K562 (cell line): ENCODE data around the gene CNR2. TPM values are rescaled to one million over a fixed set of nuclear protein-coding genes. Genes with fewer than 3 reads are reported as not detected.

Experiments used
- CHD7 ChIP-seq: fragments of 200-600 bp; sonication (generic); IDR thresholded peaks from one replicate; pipeline ENCODE4 v1.6.1; 2012; ENCODE audit warnings: mild to moderate bottlenecking, low read depth, low read length, inconsistent platforms
- E2F5 ChIP-seq: sonication (generic); formaldehyde crosslinking; IDR thresholded peaks from 2 replicates; pipeline ENCODE4 v1.8.0; 2022; ENCODE audit warnings: mild to moderate bottlenecking, missing genetic modification reagents
- HNRNPL ChIP-seq: fragments of 200-400 bp; formaldehyde crosslinking; IDR thresholded peaks from 2 replicates; pipeline ENCODE4 v1.6.1; 2017; ENCODE audit warnings: low read depth, mild to moderate bottlenecking, low read length
- POLR2B ChIP-seq: fragments of 450-650 bp; IDR thresholded peaks from 2 replicates; pipeline ENCODE4 v1.6.1; 2018; ENCODE audit warnings: low read depth; ENCODE audit not compliant: partially characterized antibody
- RHOXF2B ChIP-seq: fragments of 250-450 bp; sonication (Bioruptor Pico); conservative IDR thresholded peaks from 2 replicates; pipeline ENCODE4 v1.5.1; 2021
- polyA plus RNA-seq, 8 experiments: library from polyadenylated mRNA; depleted of rRNA in 4 of 8; stranded (reverse) in 5 of 8; unstranded in 3 of 8; fragments of >200 nt; fragmentation: Nextera tagmentation in 2 of 8; fragmentation: Illumina TruSeq in 1 of 8; extraction: Ambion mirVana in 2 of 8; extraction: Trizol in 1 of 8; gene quantifications; 2 replicates each; pipeline versions ENCODE4 v1.2.1 to v1.2.3, GENCODE V29; 2011 to 2014; ENCODE audit warnings: inconsistent platforms in 1 of 8, missing spikeins in 1 of 8
- total RNA-seq, 7 experiments: library from RNA; depleted of rRNA in 6 of 7; stranded (reverse); fragments of >200 nt in 6 of 7; fragmentation: Illumina TruSeq in 2 of 7; extraction: Trizol in 2 of 7; gene quantifications; 2 replicates each; pipeline versions ENCODE4 v1.2.1 to v1.2.3, GENCODE V29; 2011 to 2021; ENCODE audit warnings: low replicate concordance in 1 of 7

CNR2 gene
- total and polyA plus RNA-seq, 9 of the 15 experiments (the other 6 are each of a cell fraction or from before 2014, with no cell fraction given) = not detected

- TF ChIP-seq CHD7 (no peak), E2F5 (CRISPR knock-in tag) (peak; percentile 44; the same call in 1 of the 2 replicates), POLR2B (peak; percentile 99), HNRNPL (peak; percentile 45; the same call in 1 of the 2 replicates), RHOXF2B (CRISPR knock-in tag) (no peak)
These were observed 46.5 kb upstream of the CNR2 start, which contains the start of gene PNRC2 (continued) for GRCh38 chr1:23959461-23960290.
